IPS-NIHi7 (cell line): ENCODE data around the gene CCND1.
A peak's percentile ranks its signal among the peaks of the same experiment; 100 is the strongest.
"Not testable (repeated sequence)": the region's sequence is repeated elsewhere in the genome, so short reads cannot be mapped to it uniquely, and the experiment has no call there.

Experiments
- DNase-seq: peaks from one replicate; pipeline ENCODE4 v3.0.0; 2012; ENCODE audit warnings: mixed read lengths; ENCODE audit errors: extremely low spot score

Gene CCND1

GRCh38 chr11:69689484-69690319, 48.7 kb downstream of the CCND1 start:
- DNase-seq: no peak

- DNase-seq: no peak
Observed at GRCh38 chr11:69691463-69691862, 50.5 kb downstream of the CCND1 start.

- DNase-seq: no peak
Observed at GRCh38 chr11:69692422-69692821, 51.5 kb downstream of the CCND1 start.

- DNase-seq: no peak
Observed at GRCh38 chr11:69694781-69695180, 53.8 kb downstream of the CCND1 start.

DNA sequence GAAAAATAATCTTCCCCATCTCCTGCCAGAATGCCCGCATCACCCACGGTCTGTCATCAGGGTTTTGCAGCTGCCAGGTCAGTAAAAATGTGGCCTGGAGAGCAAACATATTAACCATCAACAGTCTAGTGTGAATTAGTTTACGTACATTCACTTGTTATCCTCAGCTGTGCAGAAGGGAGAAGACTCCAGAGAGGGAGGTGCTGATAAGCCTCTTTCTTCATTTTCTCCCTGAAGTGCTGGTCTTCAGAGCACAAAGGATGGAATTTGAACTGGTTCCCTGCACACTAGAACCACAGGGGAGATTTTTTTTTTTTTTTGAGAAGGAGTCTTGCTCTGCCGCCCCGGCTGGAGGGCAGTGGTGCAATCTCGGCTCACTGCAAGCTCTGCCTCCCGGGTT, 54.6 kb downstream of the CCND1 start:
- DNase-seq: no peak

DNA sequence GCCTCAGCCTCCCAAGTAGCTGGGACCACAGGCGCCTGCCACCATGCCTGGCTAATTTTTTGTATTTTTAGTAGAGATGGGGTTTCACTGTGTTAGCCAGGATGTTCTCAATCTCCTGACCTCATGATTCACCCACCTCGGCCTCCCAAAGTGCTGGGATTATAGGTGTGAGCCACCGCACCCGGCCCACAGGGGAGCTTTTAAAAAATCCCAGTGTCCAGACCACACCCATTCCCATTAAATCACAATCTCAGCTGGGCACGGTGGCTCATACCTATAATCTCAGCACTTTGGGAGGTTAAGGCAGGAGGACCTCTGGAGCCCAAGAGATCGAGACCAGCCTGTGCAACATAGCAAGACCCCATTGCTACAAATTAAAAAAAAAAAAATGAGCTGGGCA, 55.0 kb downstream of the CCND1 start:
- DNase-seq: not testable (repeated sequence)

DNA sequence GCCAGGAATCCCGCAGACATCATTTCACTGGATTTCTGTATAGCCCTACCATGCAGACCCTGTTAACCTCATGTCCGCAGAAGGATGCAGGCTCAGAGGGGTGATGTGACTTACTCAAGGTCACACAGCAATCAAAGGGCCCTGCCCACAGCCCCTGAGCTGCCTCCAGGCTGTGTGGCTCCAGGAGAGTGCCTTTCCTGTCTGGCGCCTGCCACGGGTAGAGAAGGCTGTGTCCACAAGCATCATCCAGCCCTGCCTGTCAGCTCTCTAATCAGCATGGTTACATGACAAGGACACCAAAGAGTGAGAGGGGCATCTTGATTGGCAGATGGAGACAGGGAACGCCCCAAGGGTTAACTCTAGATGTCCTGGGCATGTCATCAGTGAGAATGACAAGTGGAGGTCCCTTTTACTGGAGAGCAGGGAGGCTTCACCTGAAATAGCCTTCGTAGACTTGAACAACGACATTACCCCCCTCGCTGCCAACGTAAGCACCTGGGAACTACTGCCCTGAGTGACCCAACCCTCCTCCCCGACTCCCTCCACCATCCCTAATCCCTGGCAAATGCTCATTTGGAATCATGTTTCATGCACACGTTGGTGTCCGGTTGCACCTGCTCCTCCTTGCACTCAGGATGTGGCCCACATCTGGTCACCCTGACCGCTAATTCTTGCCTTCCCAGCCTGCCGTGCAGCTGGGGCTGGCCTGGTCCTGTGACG, 56.0 kb downstream of the CCND1 start:
- DNase-seq: no peak

DNA sequence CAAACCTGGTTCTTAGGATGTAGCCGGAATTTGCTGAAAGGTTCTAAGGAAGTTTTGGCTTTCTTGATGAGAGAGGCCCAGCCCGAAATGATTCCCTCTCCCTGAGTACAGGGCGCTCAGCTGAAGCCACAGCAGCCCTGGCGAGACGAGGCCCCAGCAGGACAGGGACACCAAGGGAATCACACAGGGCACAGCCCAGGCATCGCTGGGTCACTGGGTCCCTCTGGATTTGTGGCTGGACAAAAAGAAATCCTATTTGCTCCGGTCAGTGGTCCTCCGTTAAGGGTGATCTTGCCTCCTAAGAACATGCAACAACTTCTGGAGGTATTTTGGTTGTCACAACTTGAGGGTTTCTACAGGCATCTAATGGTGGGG, 56.5 kb downstream of the CCND1 start:
- no peak for DNase-seq

DNA sequence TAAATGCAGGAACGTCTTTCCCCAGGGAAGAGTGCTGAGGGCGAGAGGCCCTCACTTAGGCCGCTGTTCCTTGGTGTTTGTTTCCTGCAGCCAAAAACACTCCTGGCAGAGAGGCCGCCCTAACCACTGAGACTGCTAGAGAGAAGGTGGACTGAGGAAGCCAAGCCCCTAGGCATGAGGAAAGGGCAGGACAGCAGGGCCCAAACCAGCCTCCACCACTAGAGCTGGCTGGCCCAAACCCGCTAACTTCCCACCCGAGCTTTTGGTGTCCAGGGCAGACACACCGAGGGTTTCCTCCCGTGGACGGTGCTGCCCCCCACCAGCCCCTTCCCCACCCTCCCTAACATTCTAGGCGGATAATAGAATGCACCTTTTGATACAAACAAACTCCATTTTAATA, 56.9 kb downstream of the CCND1 start:
- no peak for DNase-seq

- no peak for DNase-seq
Observed at GRCh38 chr11:69698362-69698761, 57.4 kb downstream of the CCND1 start.

GRCh38 chr11:69699213-69699612, 58.3 kb downstream of the CCND1 start:
- no peak for DNase-seq

GRCh38 chr11:69700278-69701140, 59.6 kb downstream of the CCND1 start:
- peak; percentile 80 for DNase-seq

DNA sequence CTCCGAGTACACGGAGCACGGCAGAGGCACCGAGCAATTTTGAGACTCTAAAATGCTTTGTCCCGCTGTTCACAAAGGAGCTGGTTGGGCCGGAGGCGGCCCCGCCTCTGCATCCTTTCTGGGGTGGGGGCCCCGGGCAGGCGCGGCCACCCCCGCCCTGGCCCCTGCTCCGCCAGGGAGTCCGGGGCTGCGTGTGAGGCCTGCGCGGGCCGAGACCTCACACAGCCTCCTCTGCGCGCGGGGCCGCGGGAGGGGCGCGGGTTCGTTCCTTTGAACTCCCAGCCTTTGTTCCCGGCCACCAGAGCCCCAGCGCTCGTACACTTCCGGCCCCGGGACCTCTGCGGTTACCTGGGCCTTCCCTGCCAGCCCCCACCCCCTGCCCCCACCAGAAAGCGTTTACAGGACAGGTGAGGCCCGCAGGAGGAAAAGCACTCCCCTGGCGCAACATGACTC, 61.3 kb downstream of the CCND1 start:
- DNase-seq: no peak

GRCh38 chr11:69702769-69703452, 62.0 kb downstream of the CCND1 start:
- DNase-seq: no peak

- DNase-seq: no peak
Observed at GRCh38 chr11:69703453-69703767, 62.5 kb downstream of the CCND1 start.
